CD4-positive, alpha-beta T cell (primary cell): ENCODE measurements around the gene XYLT1. TPM values are rescaled to one million over a fixed set of nuclear protein-coding genes. Genes with fewer than 3 reads are reported as not detected.

ENCODE experiments used
- ATAC-seq: fragments of 200-7000 bp; cut with Tn5 transposase; one replicate; pipeline ENCODE4 v1.10.0; 2022; ENCODE audit warnings: mild to moderate bottlenecking; ENCODE audit not compliant: poor library complexity
- CTCF ChIA-PET: fragments of 350-600 bp; sonication (Branson Sonifier 250); formaldehyde crosslinking; loops from one replicate; lab custom pipeline; 2021; ENCODE audit warnings: antibody characterized with exemption, inconsistent platforms; lab: Charles Lee
- POLR2A ChIA-PET: fragments of 350-600 bp; sonication (Branson Sonifier 250); formaldehyde crosslinking; loops from one replicate; lab custom pipeline; 2021; ENCODE audit warnings: antibody characterized with exemption, inconsistent platforms; lab: Charles Lee
- DNase-seq, 14 experiments: peaks; one replicate each; pipeline ENCODE4 v3.0.0-alpha.2; 2013 to 2020; ENCODE audit warnings: mixed read lengths in 2 of 14
- H3K27ac ChIP-seq, 2 donors: one replicate each; pipeline versions ENCODE4 v1.5.1 to v1.7.0; 2013; ENCODE audit warnings: low read length in 2 of 2, low read depth in 1 of 2, mild to moderate bottlenecking in 1 of 2
- H3K27me3 ChIP-seq, 2 experiments: 1 replicate in 1 of 2; 2 replicates in 1 of 2; pipeline versions ENCODE4 v1.6.1 to v1.7.0; 2013; ENCODE audit warnings: low read length in 2 of 2, control low read depth in 1 of 2, mild to moderate bottlenecking in 1 of 2, moderate library complexity in 1 of 2; ENCODE audit not compliant: insufficient read depth in 2 of 2, control insufficient read depth in 1 of 2
- H3K36me3 ChIP-seq: one replicate; pipeline ENCODE4 v1.6.1; 2013; ENCODE audit warnings: low read length, control low read depth; ENCODE audit not compliant: insufficient read depth
- H3K4me1 ChIP-seq: one replicate; pipeline ENCODE4 v1.6.1; 2013; ENCODE audit warnings: low read length, control low read depth; ENCODE audit not compliant: insufficient read depth
- H3K4me3 ChIP-seq: one replicate; pipeline ENCODE4 v1.5.1; 2013; ENCODE audit warnings: mild to moderate bottlenecking, low read length, moderate library complexity
- H3K9me3 ChIP-seq, 2 experiments: 1 replicate in 1 of 2; 2 replicates in 1 of 2; pipeline versions ENCODE4 v1.6.1 to v1.7.0; 2013; ENCODE audit warnings: low read length in 2 of 2, mild to moderate bottlenecking in 2 of 2, control low read depth in 1 of 2, moderate library complexity in 1 of 2; ENCODE audit not compliant: control insufficient read depth in 1 of 2, insufficient read depth in 1 of 2
- H3K27ac Mint-ChIP-seq: one replicate; pipeline ENCODE4 v1.8.0; 2020; ENCODE audit warnings: mixed read lengths
- H3K27me3 Mint-ChIP-seq: one replicate; pipeline ENCODE4 v1.8.0; 2021; ENCODE audit warnings: mixed read lengths
- H3K36me3 Mint-ChIP-seq: one replicate; pipeline ENCODE4 v1.8.0; 2021; ENCODE audit warnings: low read depth, mixed read lengths
- H3K4me1 Mint-ChIP-seq: one replicate; pipeline ENCODE4 v1.8.0; 2021; ENCODE audit warnings: low read depth, mixed read lengths
- H3K4me3 Mint-ChIP-seq: one replicate; pipeline ENCODE4 v1.8.0; 2020; ENCODE audit warnings: mild to moderate bottlenecking, mixed read lengths
- H3K9me3 Mint-ChIP-seq: one replicate; pipeline ENCODE4 v1.8.0; 2020; ENCODE audit warnings: mixed read lengths
- intact Hi-C, 2 experiments: fragments of 100-400 bp; cut with DNase I in 1 of 2; cut with micrococcal nuclease in 1 of 2; formaldehyde crosslinking; loops; one replicate each; pipeline versions ENCODE4 v1.15.1 to v1.9.0; 2023 to 2025; cut with DNase I, micrococcal nuclease
- total RNA-seq, 174 experiments: library from RNA in 2 of 174; stranded (reverse) in 2 of 174; gene quantifications; one replicate each; pipeline ENCODE4 v1.2.3 and lab custom pipeline; 2021 to 2026
- TF ChIP-seq, protein P1 (sequence below): fragments of 200-600 bp; IDR thresholded peaks from one replicate; pipeline ENCODE4 v1.8.0; 2022; ENCODE audit warnings: antibody characterized with exemption, mild to moderate bottlenecking

The XYLT1 gene
- total RNA-seq, 2 experiments from 2014 or later = 26.0 to 27.1 TPM

- POLR2A ChIA-PET = interaction anchor here (0.9 to 4.6 kb wide), 5 partner anchors 19 to 37 kb away, joined by 3 to 51 read pairs (median 4); no protein-coding TSS in a partner anchor
- H3K27me3 ChIP-seq = no peaks in the 10 kb centered on the region
- peak overlapping the region; percentile 59 to 89 for H3K27ac ChIP-seq
- CTCF ChIA-PET = no interaction called here
- Mint-ChIP-seq H3K27ac (peak overlapping the region; percentile 99), H3K4me1 (peaks cover 79% of the 10 kb centered on the region), H3K4me3 (peak overlapping the region; percentile 82), H3K36me3 (peaks cover 3% of the 10 kb centered on the region), H3K9me3 (no peaks in the 10 kb centered on the region), H3K27me3 (no peaks in the 10 kb centered on the region)
- H3K4me1 ChIP-seq = peaks cover 88% of the 10 kb centered on the region
- H3K9me3 ChIP-seq = no peaks in the 10 kb centered on the region
- ATAC-seq (peak; percentile 78), DNase-seq (peak in 13 of 14 experiments; percentile 15 to 89 (median 39))
- intact Hi-C loops = loop anchor here (1.0 to 5.0 kb wide), 2 partner anchors 28 to 35 kb away; no protein-coding TSS in a partner anchor
- no peaks in the 10 kb centered on the region for H3K36me3 ChIP-seq
- no peak overlapping the region for H3K4me3 ChIP-seq
- TF ChIP-seq, protein P1, sequence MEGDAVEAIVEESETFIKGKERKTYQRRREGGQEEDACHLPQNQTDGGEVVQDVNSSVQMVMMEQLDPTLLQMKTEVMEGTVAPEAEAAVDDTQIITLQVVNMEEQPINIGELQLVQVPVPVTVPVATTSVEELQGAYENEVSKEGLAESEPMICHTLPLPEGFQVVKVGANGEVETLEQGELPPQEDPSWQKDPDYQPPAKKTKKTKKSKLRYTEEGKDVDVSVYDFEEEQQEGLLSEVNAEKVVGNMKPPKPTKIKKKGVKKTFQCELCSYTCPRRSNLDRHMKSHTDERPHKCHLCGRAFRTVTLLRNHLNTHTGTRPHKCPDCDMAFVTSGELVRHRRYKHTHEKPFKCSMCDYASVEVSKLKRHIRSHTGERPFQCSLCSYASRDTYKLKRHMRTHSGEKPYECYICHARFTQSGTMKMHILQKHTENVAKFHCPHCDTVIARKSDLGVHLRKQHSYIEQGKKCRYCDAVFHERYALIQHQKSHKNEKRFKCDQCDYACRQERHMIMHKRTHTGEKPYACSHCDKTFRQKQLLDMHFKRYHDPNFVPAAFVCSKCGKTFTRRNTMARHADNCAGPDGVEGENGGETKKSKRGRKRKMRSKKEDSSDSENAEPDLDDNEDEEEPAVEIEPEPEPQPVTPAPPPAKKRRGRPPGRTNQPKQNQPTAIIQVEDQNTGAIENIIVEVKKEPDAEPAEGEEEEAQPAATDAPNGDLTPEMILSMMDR = no peak
Observed at GRCh38 chr16:17396762-17397498, 73.8 kb downstream of the XYLT1 start.

- peak overlapping the region; percentile 59 to 89 for H3K27ac ChIP-seq
- no peak for ATAC-seq
- H3K36me3 Mint-ChIP-seq = peaks cover 3% of the 10 kb centered on the region
- no peak for DNase-seq
- no peaks in the 10 kb centered on the region for H3K27me3 ChIP-seq
- H3K9me3 ChIP-seq = no peaks in the 10 kb centered on the region
- peaks cover 2% of the 10 kb centered on the region for H3K36me3 ChIP-seq
- no peaks in the 10 kb centered on the region for H3K9me3 Mint-ChIP-seq
- ChIA-PET CTCF (no interaction called here), POLR2A (interaction anchor here (1.0 to 4.6 kb wide), 3 partner anchors 26 to 32 kb away, joined by 4 to 51 read pairs (median 10); no protein-coding TSS in a partner anchor)
- H3K4me1 Mint-ChIP-seq = peaks cover 83% of the 10 kb centered on the region
- H3K4me3 Mint-ChIP-seq = no peak overlapping the region
- H3K27me3 Mint-ChIP-seq = no peaks in the 10 kb centered on the region
- H3K27ac Mint-ChIP-seq = peak overlapping the region; percentile 99
- peaks cover 84% of the 10 kb centered on the region for H3K4me1 ChIP-seq
- H3K4me3 ChIP-seq = no peak overlapping the region
- intact Hi-C loops = loop anchor here in 1 of 2 experiments (5.0 kb wide), 1 partner anchor 34 kb away; no protein-coding TSS in a partner anchor
- TF ChIP-seq, protein P1 = no peak
Observed at GRCh38 chr16:17395849-17396480, 74.8 kb downstream of the XYLT1 start.

- peaks cover 2% of the 10 kb centered on the region for H3K36me3 ChIP-seq
- DNase-seq (peak in 2 of 14 experiments; percentile 44 to 53), ATAC-seq (peak; percentile 44)
- H3K27me3 ChIP-seq = no peaks in the 10 kb centered on the region
- intact Hi-C loops = loop anchor here in 1 of 2 experiments (5.0 kb wide), 1 partner anchor 74 kb away; no protein-coding TSS in a partner anchor
- peaks cover 1% of the 10 kb centered on the region for H3K36me3 Mint-ChIP-seq
- peak overlapping the region; percentile 36 for H3K4me3 Mint-ChIP-seq
- CTCF ChIA-PET = no interaction called here
- H3K27ac Mint-ChIP-seq = peak overlapping the region; percentile 69
- no peaks in the 10 kb centered on the region for H3K9me3 Mint-ChIP-seq
- H3K9me3 ChIP-seq = no peaks in the 10 kb centered on the region
- H3K27ac ChIP-seq = no peak overlapping the region
- TF ChIP-seq, protein P1 = no peak
- H3K4me1 ChIP-seq = peaks cover 59% of the 10 kb centered on the region
- POLR2A ChIA-PET = interaction anchor here (1.7 kb wide), 1 partner anchor 23 kb away, joined by 6 read pairs; no protein-coding TSS in a partner anchor
- H3K4me1 Mint-ChIP-seq = peaks cover 85% of the 10 kb centered on the region
- no peak overlapping the region for H3K4me3 ChIP-seq
- no peaks in the 10 kb centered on the region for H3K27me3 Mint-ChIP-seq
Observed at GRCh38 chr16:17392857-17393692, 77.7 kb downstream of the XYLT1 start.
